Neutrophil (primary cell): Measurements from ENCODE around the gene TEKT2.

ENCODE experiments used
- H3K27ac ChIP-seq: fragments of 200-600 bp; sonication (generic); 2 replicates; pipeline ENCODE4 v1.5.1; 2016; ENCODE audit warnings: mild to moderate bottlenecking, moderate library complexity
- H3K27me3 ChIP-seq: fragments of 200-600 bp; sonication (generic); 2 replicates; pipeline ENCODE4 v1.6.0; 2016; ENCODE audit warnings: mild to moderate bottlenecking
- H3K36me3 ChIP-seq: fragments of 200-600 bp; sonication (generic); 2 replicates; pipeline ENCODE4 v1.5.1; 2017
- H3K4me1 ChIP-seq, 2 experiments: fragments of 200-600 bp in 1 of 2; sonication (generic) in 1 of 2; 1 replicate in 1 of 2; 2 replicates in 1 of 2; pipeline versions ENCODE4 v1.5.1 to v1.6.1; 2013 to 2016; ENCODE audit warnings: low read depth in 1 of 2, low read length in 1 of 2, mild to moderate bottlenecking in 1 of 2, moderate library complexity in 1 of 2; ENCODE audit not compliant: control insufficient read depth in 1 of 2, insufficient read depth in 1 of 2
- H3K4me3 ChIP-seq, 2 experiments: fragments of 200-600 bp in 1 of 2; sonication (generic) in 1 of 2; 1 replicate in 1 of 2; 2 replicates in 1 of 2; pipeline ENCODE4 v1.5.1; 2013 to 2016; ENCODE audit warnings: low read depth in 1 of 2, low read length in 1 of 2, mild to moderate bottlenecking in 1 of 2, moderate library complexity in 1 of 2
- H3K9me3 ChIP-seq: fragments of 200-600 bp; sonication (generic); 2 replicates; pipeline ENCODE4 v1.5.1; 2016
- CTCF ChIP-seq: fragments of 200-600 bp; sonication (generic); IDR thresholded peaks from 2 replicates; pipeline ENCODE4 v1.5.1; 2016; ENCODE audit warnings: antibody characterized with exemption

The TEKT2 gene

GRCh38 chr1:36053978-36054377 lies 29.9 kb upstream of the TEKT2 start:
- H3K27ac ChIP-seq: peak overlapping the region; percentile 86
- TF ChIP-seq CTCF: no peak

GRCh38 chr1:36055706-36056105 lies 28.2 kb upstream of the TEKT2 start:
- Histone ChIP-seq H3K4me1 (peaks cover 25 to 40% of the 10 kb centered on the region in 2 experiments), H3K36me3 (no peaks in the 10 kb centered on the region), H3K9me3 (no peaks in the 10 kb centered on the region), H3K4me3 (peak overlapping the region; percentile 49 to 50), H3K27ac (peak overlapping the region; percentile 86), H3K27me3 (no peaks in the 10 kb centered on the region)
- no peak for TF ChIP-seq CTCF

More at GRCh38 chr1:36053978-36054377, 29.9 kb upstream of the TEKT2 start:
- Histone ChIP-seq H3K9me3 (no peaks in the 10 kb centered on the region), H3K4me3 (no peak overlapping the region), H3K27me3 (no peaks in the 10 kb centered on the region), H3K4me1 (peaks cover 25 to 40% of the 10 kb centered on the region in 2 experiments), H3K36me3 (peaks cover 2% of the 10 kb centered on the region)

- Histone ChIP-seq H3K9me3 (no peaks in the 10 kb centered on the region), H3K4me1 (peaks cover 0 to 7% of the 10 kb centered on the region in 2 experiments), H3K27me3 (no peaks in the 10 kb centered on the region), H3K4me3 (no peak overlapping the region), H3K27ac (no peak overlapping the region), H3K36me3 (no peaks in the 10 kb centered on the region)
- TF ChIP-seq CTCF: no peak
Observed at GRCh38 chr1:36062315-36062714, 21.6 kb upstream of the TEKT2 start.

GRCh38 chr1:36067871-36068270 lies 16.0 kb upstream of the TEKT2 start:
- no peak for TF ChIP-seq CTCF
- H3K4me1 ChIP-seq: no peaks in the 10 kb centered on the region
- no peak overlapping the region for H3K27ac ChIP-seq
- H3K36me3 ChIP-seq: no peaks in the 10 kb centered on the region
- peaks cover 5% of the 10 kb centered on the region for H3K9me3 ChIP-seq
- H3K4me3 ChIP-seq: no peak overlapping the region
- H3K27me3 ChIP-seq: no peaks in the 10 kb centered on the region

GRCh38 chr1:36068866-36069265 lies 15.0 kb upstream of the TEKT2 start:
- TF ChIP-seq CTCF: no peak
- peaks cover 5% of the 10 kb centered on the region for H3K9me3 ChIP-seq
- H3K27me3 ChIP-seq: no peaks in the 10 kb centered on the region
- H3K4me3 ChIP-seq: no peak overlapping the region
- H3K27ac ChIP-seq: no peak overlapping the region
- H3K36me3 ChIP-seq: no peaks in the 10 kb centered on the region
- peaks cover 0 to under 1% of the 10 kb centered on the region in 2 experiments for H3K4me1 ChIP-seq

- Histone ChIP-seq H3K9me3 (peaks cover 5% of the 10 kb centered on the region), H3K36me3 (no peaks in the 10 kb centered on the region), H3K4me3 (no peak overlapping the region), H3K27me3 (no peaks in the 10 kb centered on the region), H3K27ac (no peak overlapping the region), H3K4me1 (peaks cover 12 to 14% of the 10 kb centered on the region in 2 experiments)
- no peak for TF ChIP-seq CTCF
Observed at GRCh38 chr1:36070349-36070748, 13.5 kb upstream of the TEKT2 start.
